K562 (cell line): ENCODE data around the gene TM7SF3. TPM values are rescaled to one million over a fixed set of nuclear protein-coding genes. Genes with fewer than 3 reads are reported as not detected.

Source experiments
- ARID3A ChIP-seq: IDR thresholded peaks from 2 replicates; pipeline ENCODE4 v1.6.1; 2012; ENCODE audit warnings: low read depth, low read length, improper control_type of control experiment, borderline replicate concordance
- ATF1 ChIP-seq, 2 experiments: fragments of 450-650 bp in 1 of 2; IDR thresholded peaks; 2 replicates each; pipeline ENCODE4 v1.6.1; 2016; ENCODE audit warnings: missing compliant biosample characterization in 1 of 2, missing genetic modification characterization in 1 of 2
- CAMTA2 ChIP-seq: fragments of 250-450 bp; sonication (Bioruptor Pico); conservative IDR thresholded peaks from 2 replicates; pipeline ENCODE4 v1.5.1; 2022
- CBFA2T3 ChIP-seq: fragments of 450-650 bp; IDR thresholded peaks from 2 replicates; pipeline ENCODE4 v1.6.1; 2017
- DPF2 ChIP-seq: fragments of 450-650 bp; IDR thresholded peaks from 2 replicates; pipeline ENCODE4 v1.6.1; 2016
- ELF2 ChIP-seq: fragments of 250-450 bp; sonication (Bioruptor Pico); IDR thresholded peaks from 2 replicates; pipeline ENCODE4 v1.5.0; 2021; ENCODE audit warnings: mild to moderate bottlenecking
- EP300 ChIP-seq: IDR thresholded peaks from 2 replicates; pipeline ENCODE4 v1.6.1; 2012; ENCODE audit warnings: low read length, improper control_type of control experiment
- FOXA1 ChIP-seq: fragments of 450-650 bp; IDR thresholded peaks from 2 replicates; pipeline ENCODE4 v1.6.1; 2016; ENCODE audit warnings: mild to moderate bottlenecking, borderline replicate concordance
- HDGF ChIP-seq: fragments of 450-650 bp; IDR thresholded peaks from 2 replicates; pipeline ENCODE4 v1.6.1; 2016
- HINFP ChIP-seq: fragments of 450-650 bp; conservative IDR thresholded peaks from 2 replicates; pipeline ENCODE4 v1.6.1; 2016; ENCODE audit warnings: missing genetic modification characterization, low read depth, mild to moderate bottlenecking, control low read depth, missing compliant biosample characterization
- HNRNPUL1 ChIP-seq: fragments of 200-400 bp; formaldehyde crosslinking; IDR thresholded peaks from 2 replicates; pipeline ENCODE4 v1.6.1; 2017; ENCODE audit warnings: low read length
- ILF3 ChIP-seq: fragments of 450-650 bp; IDR thresholded peaks from 2 replicates; pipeline ENCODE4 v1.6.1; 2018; ENCODE audit warnings: antibody characterized with exemption, mild to moderate bottlenecking, moderate library complexity, borderline replicate concordance
- KDM2B ChIP-seq: fragments of 250-450 bp; sonication (Bioruptor Pico); IDR thresholded peaks from 2 replicates; pipeline ENCODE4 v1.8.0; 2021; ENCODE audit warnings: mild to moderate bottlenecking, moderate library complexity
- KLF10 ChIP-seq: fragments of 250-450 bp; sonication (Bioruptor Pico); IDR thresholded peaks from 2 replicates; pipeline ENCODE4 v1.6.1; 2021; ENCODE audit warnings: matching md5 sums
- NCOA4 ChIP-seq: fragments of 450-650 bp; IDR thresholded peaks from 2 replicates; pipeline ENCODE4 v1.6.1; 2018; ENCODE audit warnings: mild to moderate bottlenecking; ENCODE audit not compliant: partially characterized antibody
- NCOA6 ChIP-seq: fragments of 450-650 bp; IDR thresholded peaks from 2 replicates; pipeline ENCODE4 v1.6.1; 2017; ENCODE audit warnings: mild to moderate bottlenecking
- POLR2AphosphoS2 ChIP-seq: IDR thresholded peaks from 2 replicates; pipeline ENCODE4 v1.6.1; 2012; ENCODE audit warnings: low read length, improper control_type of control experiment
- POLR3G ChIP-seq: IDR thresholded peaks from 2 replicates; pipeline ENCODE4 v1.6.1; 2011; ENCODE audit not compliant: insufficient read length, insufficient replicate concordance; ENCODE audit errors: extremely low read depth
- PURB ChIP-seq: sonication (generic); formaldehyde crosslinking; IDR thresholded peaks from 2 replicates; pipeline ENCODE4 v1.9.0; 2021; ENCODE audit warnings: low read depth, mild to moderate bottlenecking, missing genetic modification reagents
- SIN3B ChIP-seq: fragments of 450-650 bp; IDR thresholded peaks from 2 replicates; pipeline ENCODE4 v1.6.1; 2017; ENCODE audit warnings: low read depth, mild to moderate bottlenecking, moderate library complexity
- SRSF7 ChIP-seq: fragments of 200-400 bp; formaldehyde crosslinking; optimal IDR thresholded peaks from 2 replicates; pipeline ENCODE3; 2017; ENCODE audit warnings: mild to moderate bottlenecking, low read depth, low read length
- TAF15 ChIP-seq: fragments of 200-400 bp; formaldehyde crosslinking; IDR thresholded peaks from 2 replicates; pipeline ENCODE4 v1.6.1; 2017; ENCODE audit warnings: mild to moderate bottlenecking, low read depth, low read length, moderate library complexity
- TBP ChIP-seq: optimal IDR thresholded peaks from 2 replicates; pipeline ENCODE3; 2011; ENCODE audit warnings: low read depth, low read length, improper control_type of control experiment
- UBTF ChIP-seq, 2 experiments: IDR thresholded peaks; 2 replicates each; pipeline ENCODE4 v1.6.1; 2012; ENCODE audit warnings: improper control_type of control experiment in 2 of 2, low read depth in 2 of 2, low read length in 2 of 2, borderline replicate concordance in 1 of 2
- ZBED1 ChIP-seq: IDR thresholded peaks from 2 replicates; pipeline ENCODE4 v1.6.1; 2014
- ZNF24 ChIP-seq: fragments of 450-650 bp; IDR thresholded peaks from 2 replicates; pipeline ENCODE4 v1.6.1; 2016
- ZNF785 ChIP-seq: fragments of 250-450 bp; sonication (Bioruptor Pico); IDR thresholded peaks from 2 replicates; pipeline ENCODE4 v1.4.0; 2020; ENCODE audit warnings: mild to moderate bottlenecking
- polyA plus RNA-seq, 8 experiments: library from polyadenylated mRNA; depleted of rRNA in 4 of 8; stranded (reverse) in 5 of 8; unstranded in 3 of 8; fragments of >200 nt; fragmentation: Nextera tagmentation in 2 of 8; fragmentation: Illumina TruSeq in 1 of 8; extraction: Ambion mirVana in 2 of 8; extraction: Trizol in 1 of 8; gene quantifications; 2 replicates each; pipeline versions ENCODE4 v1.2.1 to v1.2.3, GENCODE V29; 2011 to 2014; ENCODE audit warnings: inconsistent platforms in 1 of 8, missing spikeins in 1 of 8
- total RNA-seq, 7 experiments: library from RNA; depleted of rRNA in 6 of 7; stranded (reverse); fragments of >200 nt in 6 of 7; fragmentation: Illumina TruSeq in 2 of 7; extraction: Trizol in 2 of 7; gene quantifications; 2 replicates each; pipeline versions ENCODE4 v1.2.1 to v1.2.3, GENCODE V29; 2011 to 2021; ENCODE audit warnings: low replicate concordance in 1 of 7

Gene TM7SF3
- total and polyA plus RNA-seq, 9 of the 15 experiments (the other 6 are each of a cell fraction or from before 2014, with no cell fraction given), result 9.3 to 90.4 (median 24.8) TPM

DNA sequence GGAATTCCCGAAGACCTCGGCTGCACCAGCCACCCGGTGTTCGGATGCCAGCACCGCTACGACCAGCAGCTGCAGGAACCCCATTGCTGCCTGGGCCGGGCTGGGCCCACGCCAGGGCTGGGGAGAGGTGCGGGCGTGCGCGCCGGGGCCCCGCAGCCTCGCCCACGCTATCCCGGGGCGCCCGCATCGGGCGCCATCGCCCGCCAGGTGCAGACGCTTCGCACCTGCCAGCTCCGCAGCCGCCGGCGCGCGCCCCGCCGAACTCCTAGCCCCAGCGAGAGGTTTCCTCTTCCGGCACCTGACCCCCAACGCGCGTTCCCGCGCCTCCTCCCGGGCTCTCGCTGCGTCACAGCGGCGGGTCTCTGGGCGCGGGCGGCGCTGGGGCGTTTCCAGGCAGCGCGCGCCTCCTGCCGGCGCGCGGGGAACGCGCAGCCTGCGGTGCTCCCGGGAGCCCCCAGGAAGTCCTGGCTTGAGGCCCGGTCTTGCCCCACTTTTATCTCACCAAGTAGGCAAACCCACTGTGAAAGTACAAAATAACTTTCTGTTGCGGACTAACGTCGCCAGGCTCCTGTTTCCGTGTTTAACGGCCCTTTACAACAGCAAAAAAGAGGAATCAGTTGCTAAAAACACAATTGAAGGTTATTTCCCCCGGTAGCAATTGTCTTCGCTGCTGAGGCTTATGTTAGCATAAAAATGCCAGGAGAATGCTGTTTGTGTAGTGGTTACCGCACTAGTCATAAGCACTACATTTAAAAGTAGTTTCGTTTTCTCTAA lies at the start of gene TM7SF3 (continued):
- TF ChIP-seq TBP (peak; percentile 39), ZNF785 (no peak), EP300 (0 out of 2 replicates have a peak, but pooled peaks have one; percentile 33), ZNF24 (0 out of 2 replicates have a peak, but pooled peaks have one; percentile 55), PURB (no peak), HINFP (tag) (no peak), KDM2B (CRISPR knock-in tag) (no peak; the same call in 1 of the 2 replicates), TAF15 (no peak), KLF10 (CRISPR knock-in tag) (no peak), UBTF (IDR thresholded peaks at IDR 0.05; ENCODE audit: borderline replicate concordance in 1 of 2, low read depth in 2 of 2, low read length in 2 of 2) (no peak), HDGF (no peak), POLR2AphosphoS2 (no peak), ELF2 (no peak; the same call in 1 of the 2 replicates), FOXA1 (no peak), NCOA6 (no peak), ILF3 (no peak), NCOA4 (no peak), ZBED1 (no peak), CAMTA2 (CRISPR knock-in tag) (no peak), CBFA2T3 (0 out of 2 replicates have a peak, but pooled peaks have one; percentile 6), ARID3A (no peak), POLR3G (no peak), DPF2 (peak; percentile 61), HNRNPUL1 (no peak), SRSF7 (no peak), ATF1 (CRISPR knock-in tag; IDR thresholded peaks at IDR 0.05) (peak; percentile 39; the same call in 1 of the 2 replicates), ATF1 (tag; IDR thresholded peaks at IDR 0.05) (peak; percentile 89), SIN3B (peak; percentile 65)
